Activated T-cell treated with anti-CD3 and anti-CD28 coated beads, Interleukin-2, amount 50 U/mL, for 1 hour (primary cell): ENCODE data around the gene IDNK.
A peak's percentile ranks its signal among the peaks of the same experiment; 100 is the strongest.
"Not testable (repeated sequence)": the region's sequence is repeated elsewhere in the genome, so short reads cannot be mapped to it uniquely, and the experiment has no call there.

ENCODE experiments used
- DNase-seq: peaks from one replicate; pipeline ENCODE4 v3.0.0-alpha.2; 2020

The IDNK gene

DNA sequence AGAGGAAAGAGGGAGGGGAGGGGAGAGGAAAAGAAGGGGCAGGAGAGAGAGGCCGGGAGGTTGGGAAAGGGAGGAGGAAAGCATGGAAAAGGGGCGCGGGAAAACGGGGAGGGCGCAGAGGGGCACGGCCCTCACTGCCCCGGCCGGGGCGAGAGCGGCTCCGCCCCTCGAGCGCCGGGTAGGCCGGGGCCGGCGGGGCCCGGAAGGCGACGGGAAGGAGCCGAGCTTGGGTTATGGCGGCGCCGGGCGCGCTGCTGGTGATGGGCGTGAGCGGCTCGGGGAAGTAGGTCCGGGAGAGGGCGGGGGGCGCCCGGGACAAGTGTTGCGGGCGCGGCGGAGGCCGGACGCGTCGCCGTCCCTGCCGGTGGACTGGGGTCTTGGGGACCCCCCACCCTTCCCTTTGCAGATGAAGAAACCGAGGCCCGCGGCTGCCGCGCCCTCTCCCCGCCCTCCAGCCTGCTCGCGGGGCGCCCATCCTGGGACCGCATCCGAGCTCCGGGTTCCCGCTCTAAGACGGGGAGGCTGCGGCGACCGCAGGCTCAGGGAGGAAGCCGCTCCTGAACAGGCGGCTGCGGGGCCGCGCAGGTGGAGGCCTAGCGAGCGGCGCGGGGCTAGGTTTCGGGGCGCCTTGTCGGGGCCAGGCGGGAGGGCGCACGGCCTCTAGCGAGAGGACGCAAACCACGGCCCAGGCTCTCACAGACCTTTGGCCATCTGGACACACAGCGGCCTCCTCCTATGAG, at the start of gene IDNK:
Gene IDNK (plus strand): TSS at position 205 of the 740 bp plus-strand sequence. CDS start 29 bp downstream, at position 234.
- peak; percentile 75 for DNase-seq

GRCh38 chr9:83574482-83574881, 48.5 kb upstream of the IDNK start:
- no peak for DNase-seq

GRCh38 chr9:83582029-83582428, 40.9 kb upstream of the IDNK start:
- no peak for DNase-seq

- no peak for DNase-seq
These were observed 39.6 kb upstream of the IDNK start for GRCh38 chr9:83583151-83584014.

- no peak for DNase-seq
These were observed 37.9 kb upstream of the IDNK start for GRCh38 chr9:83584995-83585394.

- no peak for DNase-seq
These were observed 34.7 kb upstream of the IDNK start for GRCh38 chr9:83588256-83588655.

- no peak for DNase-seq
These were observed 25.9 kb upstream of the IDNK start for GRCh38 chr9:83596899-83597504.

GRCh38 chr9:83598487-83598886, 24.5 kb upstream of the IDNK start:
- no peak for DNase-seq

- DNase-seq = no peak
These were observed 23.9 kb upstream of the IDNK start for GRCh38 chr9:83599071-83599470.

- DNase-seq = no peak
These were observed 21.5 kb upstream of the IDNK start for GRCh38 chr9:83601463-83601862.

DNA sequence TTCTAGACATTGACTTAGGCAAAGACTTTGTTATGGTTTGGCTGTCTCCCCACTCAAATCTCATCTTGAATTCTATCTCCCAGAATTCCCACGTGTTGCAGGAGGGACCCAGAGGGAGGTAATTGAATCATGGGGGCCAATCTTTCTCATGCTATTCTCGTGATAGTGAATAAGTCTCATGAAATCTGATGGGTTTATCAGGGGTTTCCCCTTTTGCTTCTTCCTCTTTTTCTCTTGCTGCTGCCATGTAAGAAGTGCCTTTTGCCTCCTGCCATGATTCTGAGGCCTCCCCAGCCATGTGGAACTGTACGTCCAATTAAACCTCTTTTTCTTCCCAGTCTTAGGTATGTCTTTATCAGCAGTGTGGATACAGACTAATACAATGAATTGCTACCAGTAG, 15.3 kb upstream of the IDNK start:
- DNase-seq = not testable (repeated sequence)

- DNase-seq = not testable (repeated sequence)
These were observed 9.6 kb upstream of the IDNK start for GRCh38 chr9:83613298-83613697.

DNA sequence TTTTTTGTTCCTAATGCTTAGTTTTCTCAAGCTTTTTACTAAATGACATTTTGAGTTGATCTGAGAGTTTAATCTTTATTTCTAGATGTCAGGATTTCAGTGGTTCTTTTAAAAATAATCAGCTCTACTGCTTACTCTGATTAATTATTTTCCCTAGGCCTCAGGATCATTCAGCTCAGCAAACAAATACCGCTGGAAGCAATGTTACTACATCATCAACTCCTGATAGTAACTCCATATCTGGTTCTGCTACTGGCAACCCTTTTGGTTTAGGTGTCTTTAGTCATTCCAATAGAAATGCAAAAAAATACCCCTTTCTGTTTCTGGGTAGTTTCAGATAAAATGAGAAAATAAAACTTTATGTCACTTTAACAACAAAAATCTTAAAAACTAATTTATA, 5.6 kb upstream of the IDNK start:
- no peak for DNase-seq

- DNase-seq = peak; percentile 34
These were observed 1.9 kb upstream of the IDNK start for GRCh38 chr9:83620841-83621636.

DNA sequence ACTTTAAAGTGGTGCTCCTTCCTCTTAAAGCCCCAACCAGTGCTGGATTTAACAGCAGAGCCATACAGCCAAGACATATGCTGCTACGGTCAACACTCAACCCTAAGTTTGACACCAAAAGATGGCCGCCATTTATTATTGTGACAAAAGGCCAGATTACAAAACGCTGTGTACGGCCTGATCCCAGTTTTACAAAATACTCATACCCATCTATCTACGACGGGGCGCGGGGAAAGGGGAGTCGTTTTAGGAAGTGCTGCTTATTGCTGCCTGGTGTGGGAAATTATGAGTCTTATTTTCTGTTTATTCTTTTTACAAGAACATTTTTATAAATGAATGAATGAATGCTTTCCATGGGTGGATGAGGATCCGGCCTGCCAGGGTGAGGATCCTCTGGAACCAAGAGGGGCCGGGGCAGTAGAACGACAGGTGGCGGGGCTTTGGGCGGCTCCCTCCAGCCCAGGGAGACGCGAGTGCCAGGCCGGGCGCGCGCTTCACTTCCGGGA, 457 bp upstream of the IDNK start:
- no peak for DNase-seq

DNA sequence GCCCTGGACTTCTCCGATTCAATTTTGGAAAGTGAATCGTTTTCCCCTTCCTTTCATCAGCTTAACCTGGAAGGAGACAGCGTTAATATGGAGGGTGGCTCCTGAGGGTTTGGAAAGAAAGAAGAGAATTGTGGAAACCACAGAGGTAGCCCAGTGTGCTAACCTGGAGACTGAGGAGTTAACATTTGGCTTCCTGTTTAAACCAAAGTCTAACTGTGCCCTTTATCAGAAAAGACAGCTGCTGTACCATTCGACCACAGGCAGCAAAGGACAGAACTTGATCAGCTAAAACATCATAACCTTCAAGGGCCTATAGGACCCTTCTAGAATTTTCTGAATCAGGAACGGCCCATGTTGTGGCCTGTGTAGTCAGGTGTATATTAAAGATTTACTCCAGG, 735 bp downstream of the IDNK start:
- DNase-seq = no peak

DNA sequence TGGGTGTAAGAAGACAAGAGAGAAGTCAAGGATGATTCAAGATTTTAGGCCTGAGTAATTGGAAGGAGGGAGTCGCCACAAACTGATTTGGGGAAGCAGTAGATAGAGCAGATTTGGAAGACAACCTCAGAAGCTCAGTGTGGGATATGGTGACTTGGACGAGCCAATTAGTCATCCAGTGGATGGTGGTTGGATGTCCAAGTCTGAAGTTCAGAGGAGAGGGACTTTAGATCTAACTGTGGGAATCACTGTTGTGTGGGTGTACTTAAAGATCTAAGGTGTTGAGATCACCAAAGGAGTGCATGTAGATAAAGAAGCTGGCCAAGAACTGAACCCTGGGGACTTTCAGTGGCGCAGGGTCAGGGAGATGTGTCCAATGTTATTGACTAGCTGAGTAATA, 2.2 kb downstream of the IDNK start:
- DNase-seq = no peak

DNA sequence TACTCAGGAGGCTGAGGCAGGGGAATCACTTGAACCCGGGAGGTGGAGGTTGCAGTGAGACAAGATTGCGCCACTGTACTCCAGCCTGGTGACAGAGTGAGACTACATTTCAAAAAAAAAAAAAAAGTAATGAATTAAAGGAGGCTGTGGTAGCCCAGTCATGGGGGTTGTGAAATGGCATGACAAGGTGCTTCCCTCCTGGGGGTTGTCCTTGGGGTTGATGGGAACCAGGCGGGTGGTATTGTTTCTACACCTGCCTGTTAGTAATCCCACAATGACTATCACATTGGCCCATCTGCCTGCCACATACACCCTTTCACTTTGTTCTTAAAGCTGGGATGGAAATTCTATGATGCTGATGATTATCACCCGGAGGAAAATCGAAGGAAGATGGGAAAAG, 5.6 kb downstream of the IDNK start:
- DNase-seq = no peak

GRCh38 chr9:83629433-83630104, 6.6 kb downstream of the IDNK start:
- DNase-seq = no peak

DNA sequence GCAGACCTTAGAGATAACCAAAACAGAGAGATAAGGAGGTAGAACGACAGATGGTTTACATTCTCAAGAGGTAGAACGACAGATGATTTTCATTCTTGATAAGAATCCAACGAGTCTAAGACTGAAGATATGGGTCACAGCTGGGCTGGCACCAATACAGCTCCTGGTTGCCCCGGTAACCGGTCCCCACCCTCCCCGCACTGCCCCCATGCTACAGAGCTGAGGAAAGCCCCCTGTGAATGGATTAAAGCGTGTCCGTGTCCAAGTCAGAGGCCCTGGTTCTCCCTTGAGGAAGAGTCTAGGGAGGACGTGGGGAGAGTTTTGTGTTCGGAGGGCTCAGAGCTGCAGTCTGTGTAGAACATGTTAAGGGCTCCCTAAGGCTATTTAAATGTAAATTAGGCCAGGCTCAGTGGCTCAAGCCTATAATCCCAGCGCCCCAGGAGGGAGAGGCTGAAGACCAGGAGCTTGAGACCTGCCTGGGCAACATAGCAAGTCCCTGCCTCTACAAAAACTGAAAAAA, 8.1 kb downstream of the IDNK start:
- no peak for DNase-seq

DNA sequence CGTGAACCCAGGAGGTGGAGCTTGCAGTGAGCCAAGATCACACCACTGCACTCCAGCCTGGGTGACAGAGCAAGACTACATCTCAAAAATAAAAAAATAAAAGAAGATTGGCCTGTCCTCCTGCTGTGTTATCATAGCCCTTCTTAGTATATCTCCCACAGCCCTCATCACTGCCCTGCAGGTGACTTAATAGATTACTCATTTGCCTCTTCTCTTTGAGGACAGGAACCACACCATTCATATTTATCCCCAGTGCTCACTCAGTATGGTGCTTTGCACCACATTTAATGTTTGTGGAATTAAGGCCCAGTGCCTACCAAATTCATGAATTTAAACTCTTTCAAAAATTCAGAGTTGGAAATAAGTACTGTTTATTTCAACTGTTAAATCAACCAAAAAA, 10.3 kb downstream of the IDNK start:
- DNase-seq = no peak

DNA sequence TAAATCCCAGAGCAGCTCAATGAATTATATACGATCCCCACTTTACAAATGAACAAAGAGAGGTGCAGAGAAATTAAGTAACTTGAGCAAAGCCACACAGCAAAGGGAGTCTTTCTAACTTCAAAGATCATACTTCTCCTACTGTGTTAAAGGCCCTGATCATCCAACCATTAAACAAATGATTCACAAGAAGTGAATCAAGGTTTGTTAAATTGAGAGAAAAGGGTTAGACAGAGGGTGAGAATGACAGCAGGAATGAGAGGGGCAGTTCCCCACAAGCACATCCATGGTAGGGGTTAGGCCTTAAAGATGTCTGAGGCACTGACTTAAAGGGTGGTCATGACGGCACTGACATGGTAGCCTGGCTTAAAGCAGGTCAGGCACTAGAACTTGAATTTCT, 10.7 kb downstream of the IDNK start:
- no peak for DNase-seq
